NB4 (cell line): ENCODE results near the gene GCFC2.
A peak's percentile ranks its signal among the peaks of the same experiment; 100 is the strongest.

Experiments used
- MAX ChIP-seq: IDR thresholded peaks from 2 replicates; pipeline ENCODE4 v1.6.1; 2011; ENCODE audit warnings: low read depth, low read length
- MYC ChIP-seq: IDR thresholded peaks from 2 replicates; pipeline ENCODE4 v1.6.1; 2011; ENCODE audit warnings: low read depth, low read length
- TF ChIP-seq, protein P1 (sequence below): IDR thresholded peaks from one replicate; pipeline ENCODE4 v1.5.1; 2012; ENCODE audit warnings: low read depth, low read length

DNA sequence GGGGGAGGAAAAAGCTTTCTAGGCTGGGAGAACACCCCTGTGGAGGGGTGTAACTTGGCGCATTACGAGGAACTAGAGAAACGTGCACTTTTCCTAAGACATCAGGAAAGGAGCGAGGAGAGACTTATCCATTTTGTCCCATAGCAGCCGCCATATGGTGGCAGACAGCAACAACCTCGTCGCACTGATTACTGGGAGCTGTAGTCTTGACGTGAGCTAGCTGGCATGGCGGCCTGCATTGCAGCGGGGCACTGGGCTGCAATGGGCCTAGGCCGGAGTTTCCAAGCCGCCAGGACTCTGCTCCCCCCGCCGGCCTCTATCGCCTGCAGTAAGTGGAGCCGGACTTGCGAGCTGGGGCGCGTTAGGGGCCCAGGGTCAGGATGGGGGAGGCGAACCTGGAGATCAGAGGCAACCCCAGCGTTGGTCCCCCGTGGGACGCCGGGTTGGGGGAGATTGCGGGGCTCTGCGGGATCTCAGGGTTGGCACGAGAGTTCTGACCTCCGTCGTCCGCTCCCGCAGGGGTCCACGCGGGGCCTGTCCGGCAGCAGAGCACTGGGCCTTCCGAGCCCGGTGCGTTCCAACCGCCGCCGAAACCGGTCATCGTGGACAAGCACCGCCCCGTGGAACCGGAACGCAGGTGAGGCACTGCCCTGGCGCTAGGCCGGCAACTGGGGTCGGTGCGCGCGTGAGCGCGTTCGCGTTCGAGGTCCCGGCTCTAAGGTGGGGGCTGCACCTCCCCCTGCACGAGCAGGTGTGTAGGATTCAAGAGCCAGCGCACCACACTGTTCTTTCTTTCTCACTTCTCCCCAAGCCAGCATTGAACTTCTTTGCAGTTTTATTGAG is 63.9 kb downstream of the GCFC2 start, which contains the start of gene MRPL19:
- TF ChIP-seq, protein P1, sequence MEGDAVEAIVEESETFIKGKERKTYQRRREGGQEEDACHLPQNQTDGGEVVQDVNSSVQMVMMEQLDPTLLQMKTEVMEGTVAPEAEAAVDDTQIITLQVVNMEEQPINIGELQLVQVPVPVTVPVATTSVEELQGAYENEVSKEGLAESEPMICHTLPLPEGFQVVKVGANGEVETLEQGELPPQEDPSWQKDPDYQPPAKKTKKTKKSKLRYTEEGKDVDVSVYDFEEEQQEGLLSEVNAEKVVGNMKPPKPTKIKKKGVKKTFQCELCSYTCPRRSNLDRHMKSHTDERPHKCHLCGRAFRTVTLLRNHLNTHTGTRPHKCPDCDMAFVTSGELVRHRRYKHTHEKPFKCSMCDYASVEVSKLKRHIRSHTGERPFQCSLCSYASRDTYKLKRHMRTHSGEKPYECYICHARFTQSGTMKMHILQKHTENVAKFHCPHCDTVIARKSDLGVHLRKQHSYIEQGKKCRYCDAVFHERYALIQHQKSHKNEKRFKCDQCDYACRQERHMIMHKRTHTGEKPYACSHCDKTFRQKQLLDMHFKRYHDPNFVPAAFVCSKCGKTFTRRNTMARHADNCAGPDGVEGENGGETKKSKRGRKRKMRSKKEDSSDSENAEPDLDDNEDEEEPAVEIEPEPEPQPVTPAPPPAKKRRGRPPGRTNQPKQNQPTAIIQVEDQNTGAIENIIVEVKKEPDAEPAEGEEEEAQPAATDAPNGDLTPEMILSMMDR: no peak
- TF ChIP-seq MYC: peak; percentile 68; the same call in 1 of the 2 replicates
- no peak; the same call in 1 of the 2 replicates for TF ChIP-seq MAX
